Astrocyte of the spinal cord (primary cell): Measurements from ENCODE around the gene BCL7C.

ENCODE experiments used
- DNase-seq: peaks from one replicate; pipeline ENCODE4 v3.0.0; 2011; ENCODE audit warnings: low read depth, low spot score
- H3K4me3 ChIP-seq: 2 replicates; pipeline ENCODE4 v1.5.1; 2011; ENCODE audit warnings: low read depth, mild to moderate bottlenecking, low read length, moderate library complexity
- in situ Hi-C: cut with HindIII; loops from 2 replicates; pipeline ENCODE4 v1.10.0; 2017; ENCODE audit warnings: low sequenced_read_pairs
- TF ChIP-seq, protein P1 (sequence below): IDR thresholded peaks from 2 replicates; pipeline ENCODE4 v1.5.1; 2012; ENCODE audit warnings: low read depth, mild to moderate bottlenecking, low read length, inconsistent platforms

Gene BCL7C

DNA sequence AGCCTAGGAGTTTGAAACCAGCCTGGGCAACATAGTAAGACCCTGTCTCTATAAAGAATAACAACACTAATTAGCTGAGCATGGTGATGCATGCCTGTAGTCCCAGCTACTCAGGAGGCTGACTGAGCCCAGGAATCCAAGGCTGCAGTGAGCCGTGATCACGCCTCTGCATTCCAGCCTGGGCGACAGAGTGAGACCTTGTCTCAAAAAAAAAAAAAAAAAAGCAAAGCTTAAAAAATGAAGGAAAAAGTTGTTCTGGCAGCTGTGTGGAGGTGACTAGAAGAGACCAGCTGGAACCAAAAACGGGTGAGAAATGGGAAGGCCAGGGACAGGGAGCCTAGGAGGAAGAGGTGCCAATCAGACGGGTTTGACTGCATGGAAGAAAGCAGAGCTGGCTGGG is 4.2 kb downstream of the BCL7C start:
- in situ Hi-C loops, result loop anchor here (25.0 kb wide), 1 partner anchor 102 kb away; the partner anchor contains the start of gene ZNF629
- no peak overlapping the region for H3K4me3 ChIP-seq
- no peak for DNase-seq
- TF ChIP-seq, protein P1, sequence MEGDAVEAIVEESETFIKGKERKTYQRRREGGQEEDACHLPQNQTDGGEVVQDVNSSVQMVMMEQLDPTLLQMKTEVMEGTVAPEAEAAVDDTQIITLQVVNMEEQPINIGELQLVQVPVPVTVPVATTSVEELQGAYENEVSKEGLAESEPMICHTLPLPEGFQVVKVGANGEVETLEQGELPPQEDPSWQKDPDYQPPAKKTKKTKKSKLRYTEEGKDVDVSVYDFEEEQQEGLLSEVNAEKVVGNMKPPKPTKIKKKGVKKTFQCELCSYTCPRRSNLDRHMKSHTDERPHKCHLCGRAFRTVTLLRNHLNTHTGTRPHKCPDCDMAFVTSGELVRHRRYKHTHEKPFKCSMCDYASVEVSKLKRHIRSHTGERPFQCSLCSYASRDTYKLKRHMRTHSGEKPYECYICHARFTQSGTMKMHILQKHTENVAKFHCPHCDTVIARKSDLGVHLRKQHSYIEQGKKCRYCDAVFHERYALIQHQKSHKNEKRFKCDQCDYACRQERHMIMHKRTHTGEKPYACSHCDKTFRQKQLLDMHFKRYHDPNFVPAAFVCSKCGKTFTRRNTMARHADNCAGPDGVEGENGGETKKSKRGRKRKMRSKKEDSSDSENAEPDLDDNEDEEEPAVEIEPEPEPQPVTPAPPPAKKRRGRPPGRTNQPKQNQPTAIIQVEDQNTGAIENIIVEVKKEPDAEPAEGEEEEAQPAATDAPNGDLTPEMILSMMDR, result no peak

DNA sequence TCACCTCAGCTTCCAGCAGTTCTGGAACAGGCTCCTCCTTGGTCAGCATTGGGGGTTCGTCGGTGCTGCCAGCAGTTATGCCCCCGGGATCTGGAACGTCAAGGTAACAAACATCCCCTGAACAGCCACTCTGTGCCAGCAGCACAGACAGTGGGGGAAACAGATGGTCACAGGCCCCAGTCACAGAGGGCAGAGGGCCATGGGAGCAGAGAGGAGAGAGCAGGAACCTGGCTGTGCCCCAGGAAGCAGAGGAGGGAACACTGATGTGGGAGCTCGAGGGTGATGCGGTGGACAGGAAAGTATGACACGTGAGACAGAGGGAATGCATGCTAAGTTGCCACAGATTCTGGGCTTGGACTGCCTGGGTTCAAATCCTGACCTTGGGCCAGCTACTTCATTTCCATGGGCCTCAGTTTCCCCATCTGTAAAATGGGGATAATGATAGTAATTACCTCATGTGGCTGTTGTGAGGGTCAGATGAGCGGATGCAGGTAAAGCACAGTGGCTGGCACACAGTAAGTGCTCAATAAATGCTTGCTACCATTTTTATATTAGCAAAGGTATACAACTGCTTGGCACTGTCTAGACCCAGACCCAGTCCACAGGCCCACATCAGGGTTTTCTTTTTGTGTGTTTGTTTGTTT is 4.9 kb downstream of the BCL7C start:
- TF ChIP-seq, protein P1, result no peak
- in situ Hi-C loops, result loop anchor here (25.0 kb wide), 1 partner anchor 102 kb away; the partner anchor contains the start of gene ZNF629
- no peak for DNase-seq
- H3K4me3 ChIP-seq, result no peak overlapping the region

DNA sequence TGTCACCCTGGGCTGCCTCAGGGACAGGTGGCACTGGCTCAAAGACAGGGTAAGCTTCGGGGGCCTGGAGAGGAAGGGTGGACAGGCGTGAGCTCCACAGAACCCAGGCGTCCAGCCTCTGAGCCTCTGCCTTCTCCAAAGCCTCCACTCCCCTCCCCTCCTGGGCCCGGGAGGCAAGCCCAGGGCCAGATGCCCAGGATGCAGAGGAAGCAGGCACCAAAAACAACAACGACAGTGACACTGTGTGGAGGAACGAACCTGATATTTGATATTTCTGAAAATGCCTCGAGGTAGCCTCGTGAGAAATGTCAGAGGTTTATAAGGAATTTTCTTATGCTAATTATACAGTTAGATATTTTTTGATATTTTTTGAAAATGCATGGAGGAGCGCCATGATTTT is 6.0 kb downstream of the BCL7C start:
- in situ Hi-C loops, result loop anchor here (25.0 kb wide), 1 partner anchor 101 kb away; the partner anchor contains the start of gene ZNF629
- no peak for DNase-seq
- TF ChIP-seq, protein P1, result no peak
- no peak overlapping the region for H3K4me3 ChIP-seq

DNA sequence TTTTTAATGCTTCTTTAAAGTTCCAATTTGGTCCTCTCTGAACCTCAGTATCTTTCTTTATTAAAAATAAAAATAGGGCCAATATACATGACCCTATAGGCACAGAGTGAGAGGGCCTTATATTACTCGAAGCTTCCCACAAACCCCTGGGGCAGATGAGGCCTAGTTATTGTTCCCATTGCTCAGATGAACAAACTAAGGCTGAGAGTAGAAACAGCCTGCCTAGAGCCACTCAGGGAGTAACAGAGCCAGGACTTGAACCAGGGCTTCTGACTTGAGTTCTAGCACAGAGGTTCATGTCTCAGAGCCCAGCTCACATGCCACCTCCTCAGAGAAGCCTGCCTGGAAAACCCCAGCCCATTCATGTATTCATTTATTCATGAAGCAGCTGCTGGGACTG is 7.7 kb downstream of the BCL7C start:
- in situ Hi-C loops, result loop anchor here (25.0 kb wide), 1 partner anchor 99 kb away; the partner anchor contains the start of gene ZNF629
- DNase-seq, result no peak
- H3K4me3 ChIP-seq, result no peak overlapping the region
- TF ChIP-seq, protein P1, result no peak

DNA sequence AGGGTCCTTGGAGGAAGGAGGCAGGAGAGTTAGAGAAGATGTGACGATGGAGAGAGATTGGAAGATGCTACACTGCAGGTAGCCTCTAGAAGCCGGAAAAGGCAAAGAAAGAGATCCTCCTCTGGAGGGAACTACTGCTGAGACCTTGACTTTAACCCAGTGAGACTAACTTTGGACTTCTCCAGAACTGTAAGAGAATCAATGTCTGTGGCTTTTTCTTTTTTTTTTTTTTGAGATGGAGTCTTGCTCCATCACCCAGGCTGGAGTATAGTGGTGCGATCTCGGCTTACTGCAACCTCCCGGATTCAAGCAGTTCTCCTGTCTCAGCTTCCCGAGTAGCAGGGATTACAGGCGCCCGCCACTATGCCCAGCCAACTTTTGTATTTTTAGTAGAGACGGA is 8.7 kb downstream of the BCL7C start:
- TF ChIP-seq, protein P1, result no peak
- H3K4me3 ChIP-seq, result no peak overlapping the region
- in situ Hi-C loops, result loop anchor here (25.0 kb wide), 1 partner anchor 98 kb away; the partner anchor contains the start of gene ZNF629
- no peak for DNase-seq

DNA sequence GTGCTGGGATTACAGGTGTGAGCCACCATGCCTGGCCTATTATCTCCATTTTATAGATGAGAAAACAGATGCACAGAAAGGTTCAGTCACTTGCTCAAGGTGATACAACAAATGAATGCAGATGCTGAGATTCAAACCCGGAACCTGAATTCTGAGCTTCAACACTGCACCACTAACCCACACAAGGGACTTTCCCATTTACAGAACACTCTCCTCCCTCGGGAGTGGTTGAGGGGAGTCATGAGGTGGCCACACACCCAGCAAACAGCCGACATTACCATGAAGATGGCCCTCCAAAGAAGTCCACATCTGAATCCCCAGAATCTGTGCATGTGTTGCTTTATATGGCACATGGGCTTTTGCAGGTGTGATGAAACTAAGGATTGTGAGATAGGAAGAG is 9.1 kb downstream of the BCL7C start:
- in situ Hi-C loops, result loop anchor here (25.0 kb wide), 1 partner anchor 97 kb away; the partner anchor contains the start of gene ZNF629

More for the DNA sequence above, 9.1 kb downstream of the BCL7C start:
- TF ChIP-seq, protein P1, result no peak
- DNase-seq, result no peak
- H3K4me3 ChIP-seq, result no peak overlapping the region
